Activated CD8-positive, alpha-beta memory T cell treated with anti-CD3 and anti-CD28 coated beads for 48 hours (primary cell): Measurements from ENCODE around the gene PARD3.

ENCODE experiments used
- DNase-seq, 3 experiments: peaks; one replicate each; pipeline ENCODE4 v3.0.0-alpha.2; 2020; ENCODE audit warnings: low read depth in 2 of 3, low spot score in 2 of 3

Gene PARD3

GRCh38 chr10:34150103-34150502, 665.0 kb downstream of the PARD3 start:
- no peak for DNase-seq

- no peak for DNase-seq
Observed at GRCh38 chr10:34148305-34148657, 666.8 kb downstream of the PARD3 start.

GRCh38 chr10:34147641-34148304, 667.3 kb downstream of the PARD3 start:
- DNase-seq, result no peak

GRCh38 chr10:34145715-34146114, 669.4 kb downstream of the PARD3 start:
- DNase-seq, result no peak

GRCh38 chr10:34143466-34143865, 671.6 kb downstream of the PARD3 start:
- DNase-seq, result no peak

GRCh38 chr10:34141032-34141680, 673.9 kb downstream of the PARD3 start:
- DNase-seq, result no peak

- no peak for DNase-seq
Observed at GRCh38 chr10:34139559-34139958, 675.5 kb downstream of the PARD3 start.

GRCh38 chr10:34137955-34138354, 677.1 kb downstream of the PARD3 start:
- DNase-seq, result no peak

GRCh38 chr10:34137201-34137600, 677.9 kb downstream of the PARD3 start:
- no peak for DNase-seq

- no peak for DNase-seq
Observed at GRCh38 chr10:34135515-34135914, 679.6 kb downstream of the PARD3 start.

GRCh38 chr10:34134602-34135001, 680.5 kb downstream of the PARD3 start:
- DNase-seq, result no peak

- no peak for DNase-seq
Observed at GRCh38 chr10:34133406-34133805, 681.7 kb downstream of the PARD3 start.

GRCh38 chr10:34131152-34131551, 683.9 kb downstream of the PARD3 start:
- DNase-seq, result no peak

- no peak for DNase-seq
Observed at GRCh38 chr10:34127676-34128075, 687.4 kb downstream of the PARD3 start.

GRCh38 chr10:34126371-34127151, 688.5 kb downstream of the PARD3 start:
- no peak for DNase-seq

- DNase-seq, result no peak
Observed at GRCh38 chr10:34125702-34126101, 689.4 kb downstream of the PARD3 start.

GRCh38 chr10:34124522-34125035, 690.5 kb downstream of the PARD3 start:
- DNase-seq, result no peak

- DNase-seq, result no peak
Observed at GRCh38 chr10:34121781-34122622, 693.1 kb downstream of the PARD3 start.

GRCh38 chr10:34121125-34121753, 693.9 kb downstream of the PARD3 start:
- no peak for DNase-seq

- no peak for DNase-seq
Observed at GRCh38 chr10:34119456-34119855, 695.6 kb downstream of the PARD3 start.
